ENCODE data around the gene DCTPP1. TPM values are rescaled to one million over a fixed set of nuclear protein-coding genes. Genes with fewer than 3 reads are reported as not detected.

DCTPP1 gene
- total RNA-seq, 1 experiment from 2014 or later: 26.8 TPM

- DNase-seq (ENCODE audit: low read depth): no peak
Measured at GRCh38 chr16:30382111-30382881, 47.5 kb downstream of the DCTPP1 start, which contains the start of gene SEPTIN1. SEPTIN1 (minus strand) TSS chr16:30382561; CDS start chr16:30382542, 19 bp downstream.

- no peak for DNase-seq (ENCODE audit: low read depth)
Measured at GRCh38 chr16:30381291-30382041, 48.4 kb downstream of the DCTPP1 start.

GRCh38 chr16:30380803-30381208 is 49.0 kb downstream of the DCTPP1 start:
- no peak for DNase-seq (ENCODE audit: low read depth)

- no peak for DNase-seq (ENCODE audit: low read depth)
Measured at GRCh38 chr16:30380072-30380802, 49.6 kb downstream of the DCTPP1 start.

GRCh38 chr16:30379158-30379783 is 50.6 kb downstream of the DCTPP1 start:
- DNase-seq (ENCODE audit: low read depth): no peak

GRCh38 chr16:30378236-30379157 is 51.3 kb downstream of the DCTPP1 start:
- DNase-seq (ENCODE audit: low read depth): peak; percentile 95

GRCh38 chr16:30377812-30378235 is 52.0 kb downstream of the DCTPP1 start:
- DNase-seq (ENCODE audit: low read depth): peak; percentile 85

- DNase-seq (ENCODE audit: low read depth): no peak
Measured at GRCh38 chr16:30377050-30377811, 52.6 kb downstream of the DCTPP1 start.

- no peak for DNase-seq (ENCODE audit: low read depth)
Measured at GRCh38 chr16:30376461-30376902, 53.3 kb downstream of the DCTPP1 start.

- DNase-seq (ENCODE audit: low read depth): no peak
Measured at GRCh38 chr16:30375864-30376263, 54.0 kb downstream of the DCTPP1 start.

- DNase-seq (ENCODE audit: low read depth): no peak
Measured at GRCh38 chr16:30374538-30374937, 55.3 kb downstream of the DCTPP1 start, which contains the start of gene MYL11. MYL11 (plus strand) TSS chr16:30374802; CDS start chr16:30374858, 56 bp downstream.

Other genes with a start within 250 kb of the DCTPP1 start
- 3.4 and 4.4 TPM in 2 replicates for gene CORO1A, start 246.4 kb downstream of the DCTPP1 start, total RNA-seq (2014; rRNA removed; shearing (Covaris generic))
- gene BOLA2B, start 236.4 kb downstream of the DCTPP1 start, total RNA-seq (2014; rRNA removed; shearing (Covaris generic)): 135 and 207 TPM in 2 replicates
- gene SLX1A, start 236.2 kb downstream of the DCTPP1 start, total RNA-seq (2014; rRNA removed; shearing (Covaris generic)): 27.3 and 33.0 TPM in 2 replicates
- gene SULT1A3, start 230.8 kb downstream of the DCTPP1 start, total RNA-seq (2014; rRNA removed; shearing (Covaris generic)): 4.2 and 6.0 TPM in 2 replicates
- 0.12 and 0.29 TPM in 2 replicates for gene NPIPB13, start 181.6 kb downstream of the DCTPP1 start, total RNA-seq (2014; rRNA removed; shearing (Covaris generic))
- gene CD2BP2, start 74.7 kb downstream of the DCTPP1 start, total RNA-seq (2014; rRNA removed; shearing (Covaris generic)): 20.7 and 22.8 TPM in 2 replicates
- gene TBC1D10B, start 59.5 kb downstream of the DCTPP1 start, total RNA-seq (2014; rRNA removed; shearing (Covaris generic)): 12.3 and 14.0 TPM in 2 replicates
- not detected in 2 replicates for gene MYL11, start 55.2 kb downstream of the DCTPP1 start, total RNA-seq (2014; rRNA removed; shearing (Covaris generic))
- not detected in 2 replicates for gene SEPTIN1, start 47.5 kb downstream of the DCTPP1 start, total RNA-seq (2014; rRNA removed; shearing (Covaris generic))
- gene ZNF48, start 34.6 kb downstream of the DCTPP1 start, total RNA-seq (2014; rRNA removed; shearing (Covaris generic)): 3.4 and 5.2 TPM in 2 replicates
- 8.1 and 10.9 TPM in 2 replicates for gene ZNF771, start 22.4 kb downstream of the DCTPP1 start, total RNA-seq (2014; rRNA removed; shearing (Covaris generic))
- gene SEPHS2, start 15.8 kb upstream of the DCTPP1 start, total RNA-seq (2014; rRNA removed; shearing (Covaris generic)): 9.0 and 11.2 TPM in 2 replicates
- gene ITGAL, start 42.7 kb upstream of the DCTPP1 start, total RNA-seq (2014; rRNA removed; shearing (Covaris generic)): not detected in 2 replicates
- gene ZNF768, start 96.5 kb upstream of the DCTPP1 start, total RNA-seq (2014; rRNA removed; shearing (Covaris generic)): 17.5 and 19.1 TPM in 2 replicates
- 5.0 and 5.6 TPM in 2 replicates for gene ZNF747, start 104.8 kb upstream of the DCTPP1 start, total RNA-seq (2014; rRNA removed; shearing (Covaris generic))
- 3.0 and 3.6 TPM in 2 replicates for gene ZNF764, start 128.3 kb upstream of the DCTPP1 start, total RNA-seq (2014; rRNA removed; shearing (Covaris generic))
- 6.4 and 6.7 TPM in 2 replicates for gene ZNF688, start 141.7 kb upstream of the DCTPP1 start, total RNA-seq (2014; rRNA removed; shearing (Covaris generic))
- gene ZNF785, start 155.7 kb upstream of the DCTPP1 start, total RNA-seq (2014; rRNA removed; shearing (Covaris generic)): 2.8 and 3.9 TPM in 2 replicates
- 5.6 and 6.1 TPM in 2 replicates for gene ZNF689, start 180.4 kb upstream of the DCTPP1 start, total RNA-seq (2014; rRNA removed; shearing (Covaris generic))
- 6.8 and 10.9 TPM in 2 replicates for gene PRR14, start 220.9 kb upstream of the DCTPP1 start, total RNA-seq (2014; rRNA removed; shearing (Covaris generic))
- 4.1 and 6.0 TPM in 2 replicates for gene FBRS, start 228.4 kb upstream of the DCTPP1 start, total RNA-seq (2014; rRNA removed; shearing (Covaris generic))

Data from RPMI7951 (cell line).